ENCODE data around the gene TBC1D2. TPM values are rescaled to one million over a fixed set of nuclear protein-coding genes. Genes with fewer than 3 reads are reported as not detected.

TBC1D2 gene
- total and polyA plus RNA-seq, 2 donors (not counting 3 experiments of a cell fraction or from before 2014, with no cell fraction given): 3.4 to 4.5 TPM

DNA sequence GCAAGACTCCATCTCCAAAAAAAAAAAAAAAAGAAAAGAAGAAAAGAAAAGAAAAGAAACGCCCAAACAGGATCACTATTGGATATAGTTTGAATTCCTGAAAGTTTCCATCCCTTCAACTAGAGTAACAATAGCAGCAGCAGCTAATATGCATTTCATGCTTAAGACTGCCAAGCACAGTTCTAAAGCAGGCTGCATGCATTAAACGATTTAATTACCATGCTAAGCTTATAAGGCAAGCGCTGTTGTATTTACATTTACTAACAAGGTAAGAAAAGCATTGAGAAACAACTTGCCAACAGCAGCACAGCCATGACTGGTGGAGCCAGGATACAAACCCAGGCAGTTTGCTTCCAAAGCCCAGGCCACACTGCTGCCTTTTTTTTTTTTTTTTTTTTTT, 13.0 kb downstream of the TBC1D2 start:
- Histone ChIP-seq H3K4me1 (ENCODE audit: control insufficient read depth, extremely low read depth, insufficient read depth, low read length) (no peaks in the 10 kb centered on the region), H3K4me2 (ENCODE audit: insufficient read depth, low read length) (no peak overlapping the region), H3K79me2 (ENCODE audit: control insufficient read depth, insufficient read depth, low read length) (no peaks in the 10 kb centered on the region), H3K9me1 (replicated peaks; ENCODE audit: control insufficient read depth, extremely low read depth, insufficient read depth, low read length) (no peaks in the 10 kb centered on the region), H2AFZ (ENCODE audit: low read depth, low read length) (no peak overlapping the region), H4K20me1 (replicated peaks; ENCODE audit: control insufficient read depth, extremely low read depth, insufficient read depth, low read length) (no peaks in the 10 kb centered on the region), H3K9me3 (replicated peaks; ENCODE audit: control insufficient read depth, insufficient read depth, low read length) (no peaks in the 10 kb centered on the region), H3K4me3 (replicated peaks in 1 of 3; ENCODE audit: insufficient read depth in 1 of 3, low read depth in 1 of 3, low read length in 3 of 3) (no peak overlapping the region), H3K36me3 (ENCODE audit: control insufficient read depth in 2 of 2, extremely low read depth in 1 of 2, insufficient read depth in 2 of 2, low read length in 2 of 2) (no peaks in the 10 kb centered on the region), H3K27ac (ENCODE audit: insufficient read depth, low read depth, low read length) (no peak overlapping the region), H3K9ac (replicated peaks; ENCODE audit: extremely low read depth, insufficient read depth, low read length) (no peak overlapping the region), H3K27me3 (ENCODE audit: control insufficient read depth in 2 of 2, insufficient read depth in 2 of 2, low read length in 2 of 2) (no peaks in the 10 kb centered on the region)
- BruUV-seq (replicated peaks): no TSS peak
- ChIA-PET CTCF (interaction anchor here (1.0 to 2.0 kb wide), 4 partner anchors 14 to 37 kb away, joined by 3 to 10 read pairs (median 5); no protein-coding TSS in a partner anchor), POLR2A (no interaction called here)
- FAIRE-seq (no peak), DNase-seq (ENCODE audit: low read depth, low spot score) (no peak)
- intact Hi-C loops (cut with micrococcal nuclease) (no loop called here), dilution Hi-C loops (cut with MboI; ENCODE audit: extremely low pct_ligation_motif_present, low sequenced_read_pairs) (no loop called here)
- TF ChIP-seq POLR2A (IDR thresholded peaks at IDR 0.05; ENCODE audit: low read depth, low read length) (no peak), FOS (IDR thresholded peaks at IDR 0.05; ENCODE audit: borderline replicate concordance, insufficient read depth, low read length) (no peak), MYC (IDR thresholded peaks at IDR 0.05; ENCODE audit: low read depth, low read length) (no peak), JUN (IDR thresholded peaks at IDR 0.05; ENCODE audit: borderline replicate concordance, insufficient read depth, insufficient read length, low read depth) (no peak), GATA2 (IDR thresholded peaks at IDR 0.05; ENCODE audit: insufficient read depth, insufficient read length, low read depth, low read length) (no peak), EZH2 (IDR thresholded peaks at IDR 0.05; ENCODE audit: borderline replicate concordance, low read depth, low read length, severe bottlenecking) (no peak), POLR2AphosphoS5 (IDR thresholded peaks at IDR 0.05; ENCODE audit: insufficient read depth, low read depth, low read length) (no peak)
- TF ChIP-seq, protein P1, sequence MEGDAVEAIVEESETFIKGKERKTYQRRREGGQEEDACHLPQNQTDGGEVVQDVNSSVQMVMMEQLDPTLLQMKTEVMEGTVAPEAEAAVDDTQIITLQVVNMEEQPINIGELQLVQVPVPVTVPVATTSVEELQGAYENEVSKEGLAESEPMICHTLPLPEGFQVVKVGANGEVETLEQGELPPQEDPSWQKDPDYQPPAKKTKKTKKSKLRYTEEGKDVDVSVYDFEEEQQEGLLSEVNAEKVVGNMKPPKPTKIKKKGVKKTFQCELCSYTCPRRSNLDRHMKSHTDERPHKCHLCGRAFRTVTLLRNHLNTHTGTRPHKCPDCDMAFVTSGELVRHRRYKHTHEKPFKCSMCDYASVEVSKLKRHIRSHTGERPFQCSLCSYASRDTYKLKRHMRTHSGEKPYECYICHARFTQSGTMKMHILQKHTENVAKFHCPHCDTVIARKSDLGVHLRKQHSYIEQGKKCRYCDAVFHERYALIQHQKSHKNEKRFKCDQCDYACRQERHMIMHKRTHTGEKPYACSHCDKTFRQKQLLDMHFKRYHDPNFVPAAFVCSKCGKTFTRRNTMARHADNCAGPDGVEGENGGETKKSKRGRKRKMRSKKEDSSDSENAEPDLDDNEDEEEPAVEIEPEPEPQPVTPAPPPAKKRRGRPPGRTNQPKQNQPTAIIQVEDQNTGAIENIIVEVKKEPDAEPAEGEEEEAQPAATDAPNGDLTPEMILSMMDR (IDR thresholded peaks at IDR 0.05; ENCODE audit: extremely low read depth in 1 of 2, insufficient read depth in 1 of 2, low read depth in 1 of 2, low read length in 2 of 2): no peak
- TF ChIP-seq, protein P2, sequence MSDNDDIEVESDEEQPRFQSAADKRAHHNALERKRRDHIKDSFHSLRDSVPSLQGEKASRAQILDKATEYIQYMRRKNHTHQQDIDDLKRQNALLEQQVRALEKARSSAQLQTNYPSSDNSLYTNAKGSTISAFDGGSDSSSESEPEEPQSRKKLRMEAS (IDR thresholded peaks at IDR 0.05; ENCODE audit: insufficient read depth, insufficient read length): no peak

Measured in endothelial cell of umbilical vein (primary cell).